K562 (cell line): ENCODE results near the gene CACNG1. TPM values are rescaled to one million over a fixed set of nuclear protein-coding genes. Genes with fewer than 3 reads are reported as not detected.

Experiments
- ATAC-seq: fragments of 200-7000 bp; cut with Tn5 transposase; 3 replicates; pipeline ENCODE4 v1.9.1; 2020; ENCODE audit warnings: moderate library complexity
- BruUV-seq: library from RNA; stranded (reverse); fragments of 400-500 nt; replicated peaks from 2 replicates; lab custom pipeline; 2021; lab: Mats Ljungman, UMichigan
- CTCF ChIA-PET: fragments of 300-600 bp; formaldehyde crosslinking; extraction: SDS; loops from one replicate; lab custom pipeline; 2021; ENCODE audit warnings: low intra/inter-chr PET ratio; lab: Yijun Ruan, JAX
- POLR2A ChIA-PET: fragments of 300-600, 350-650 bp; sonication (Branson Sonifier 250); formaldehyde crosslinking; extraction: SDS; loops from one replicate; lab custom pipeline; 2021; ENCODE audit warnings: antibody characterized with exemption, inconsistent platforms; lab: Yijun Ruan, JAX
- DNase-seq, 4 experiments: peaks; one replicate each; pipeline versions ENCODE4 v3.0.0 to v3.0.0-alpha.2; 2011 to 2018; ENCODE audit warnings: low spot score in 3 of 4, mixed read lengths in 3 of 4; ENCODE audit errors: extremely low read depth in 1 of 4
- FAIRE-seq: peaks from 2 replicates; lab custom pipeline; 2011; peaks lifted over from hg19 to GRCh38; lab: Jason Lieb, UNC
- H2AFZ ChIP-seq: 2 replicates; pipeline ENCODE4 v1.6.0; 2011; ENCODE audit warnings: low read depth, low read length, control low read depth, inconsistent platforms
- H3K27ac ChIP-seq: fragments of 200-600 bp; 3 replicates; pipeline ENCODE4 v1.8.0; 2011; ENCODE audit warnings: low read depth, mild to moderate bottlenecking, control low read depth, inconsistent platforms, low read length, moderate library complexity, mixed read lengths; ENCODE audit errors: extremely low read depth
- H3K27me3 ChIP-seq, 2 experiments: fragments of 300-600 bp in 1 of 2; 2 replicates in 1 of 2; 3 replicates in 1 of 2; pipeline versions ENCODE4 v1.6.0 to v1.8.0; 2011; ENCODE audit warnings: inconsistent platforms in 2 of 2, low read length in 2 of 2, mild to moderate bottlenecking in 1 of 2, mixed read lengths in 1 of 2, moderate library complexity in 1 of 2; ENCODE audit not compliant: control insufficient read depth in 2 of 2, insufficient read depth in 2 of 2
- H3K36me3 ChIP-seq: fragments of 300-600 bp; 3 replicates; pipeline ENCODE4 v1.8.0; 2011; ENCODE audit warnings: mild to moderate bottlenecking, low read length, inconsistent platforms; ENCODE audit not compliant: control insufficient read depth, insufficient read depth
- H3K4me1 ChIP-seq, 2 experiments: fragments of 200-600 bp in 1 of 2; replicated peaks in 1 of 2; 2 replicates in 1 of 2; 3 replicates in 1 of 2; pipeline versions ENCODE4 v1.5.1 to v1.8.0; 2011; ENCODE audit warnings: inconsistent platforms in 2 of 2, low read length in 2 of 2, mild to moderate bottlenecking in 1 of 2, mixed read lengths in 1 of 2, moderate library complexity in 1 of 2; ENCODE audit not compliant: control insufficient read depth in 2 of 2, insufficient read depth in 2 of 2
- H3K4me2 ChIP-seq: 2 replicates; pipeline ENCODE4 v1.6.1; 2011; ENCODE audit warnings: low read length, control low read depth, inconsistent platforms, mixed read lengths; ENCODE audit not compliant: insufficient read depth
- H3K4me3 ChIP-seq: fragments of 200-600 bp; sonication (generic), shearing (Covaris generic); 2 replicates; pipeline ENCODE4 v1.5.1; 2016; ENCODE audit warnings: control low read depth, inconsistent platforms
- H3K79me2 ChIP-seq: fragments of 200-600 bp; 3 replicates; pipeline ENCODE4 v1.8.0; 2011; ENCODE audit warnings: low read length, inconsistent platforms; ENCODE audit not compliant: control insufficient read depth, insufficient read depth
- H3K9ac ChIP-seq, 2 experiments: 2 replicates each; pipeline versions ENCODE4 v1.6.0 to v1.6.1; 2011; ENCODE audit warnings: low read depth in 2 of 2, low read length in 2 of 2, control low read depth in 1 of 2, inconsistent platforms in 1 of 2, mild to moderate bottlenecking in 1 of 2, mixed read lengths in 1 of 2; ENCODE audit not compliant: insufficient read depth in 1 of 2
- H3K9me1 ChIP-seq: one replicate; pipeline ENCODE4 v1.6.0; 2011; ENCODE audit warnings: inconsistent platforms, mild to moderate bottlenecking, low read length, moderate library complexity; ENCODE audit not compliant: control insufficient read depth, insufficient read depth
- H3K9me3 ChIP-seq: replicated peaks from 2 replicates; pipeline ENCODE4 v1.5.1; 2011; ENCODE audit warnings: low read depth, low read length, inconsistent platforms; ENCODE audit not compliant: control insufficient read depth, insufficient read depth
- H4K20me1 ChIP-seq: replicated peaks from 2 replicates; pipeline ENCODE4 v1.6.1; 2011; ENCODE audit warnings: low read length, inconsistent platforms, mixed read lengths; ENCODE audit not compliant: control insufficient read depth, insufficient read depth
- ZNF778 ChIP-seq: fragments of 450-650 bp; formaldehyde crosslinking; IDR thresholded peaks from 2 replicates; pipeline ENCODE4 v1.4.0; 2020; ENCODE audit warnings: mild to moderate bottlenecking, moderate library complexity
- WGBS: fragments of 100-300 bp; shearing (Covaris generic); methylation state at CpG from one replicate; pipeline ENCODE4 v1.1.6; 2016; ENCODE audit warnings: low coverage, mixed read lengths; ENCODE audit not compliant: insufficient coverage; ENCODE audit errors: missing lambda C conversion rate; 5-methylcytosine and 5-hydroxymethylcytosine counted together
- in situ Hi-C: fragments of 300-500 bp; cut with MboI; formaldehyde crosslinking; loops from 4 replicates; pipeline ENCODE4 v1.15.0; 2018; ENCODE audit warnings: inconsistent platforms, mixed read lengths
- intact Hi-C: fragments of 100-400 bp; cut with micrococcal nuclease; formaldehyde crosslinking; loops from 2 replicates; pipeline ENCODE4 v1.14.2; 2022
- polyA plus RNA-seq, 8 experiments: library from polyadenylated mRNA; depleted of rRNA in 4 of 8; stranded (reverse) in 5 of 8; unstranded in 3 of 8; fragments of >200 nt; fragmentation: Nextera tagmentation in 2 of 8; fragmentation: Illumina TruSeq in 1 of 8; extraction: Ambion mirVana in 2 of 8; extraction: Trizol in 1 of 8; gene quantifications; 2 replicates each; pipeline versions ENCODE4 v1.2.1 to v1.2.3, GENCODE V29; 2011 to 2014; ENCODE audit warnings: inconsistent platforms in 1 of 8, missing spikeins in 1 of 8
- total RNA-seq, 7 experiments: library from RNA; depleted of rRNA in 6 of 7; stranded (reverse); fragments of >200 nt in 6 of 7; fragmentation: Illumina TruSeq in 2 of 7; extraction: Trizol in 2 of 7; gene quantifications; 2 replicates each; pipeline versions ENCODE4 v1.2.1 to v1.2.3, GENCODE V29; 2011 to 2021; ENCODE audit warnings: low replicate concordance in 1 of 7
- TF ChIP-seq, protein P1 (sequence below), 3 experiments: fragments of 200-800 bp in 1 of 3; fragments of 250-450 bp in 1 of 3; fragments of 450-650 bp in 1 of 3; sonication (Bioruptor Pico) in 1 of 3; sonication (Bioruptor generic) in 1 of 3; formaldehyde crosslinking in 1 of 3; IDR thresholded peaks; 2 replicates each; pipeline versions ENCODE4 v1.6.1 to v1.8.0; 2016 to 2022; ENCODE audit warnings: mild to moderate bottlenecking in 2 of 3, missing genetic modification characterization in 2 of 3, missing compliant biosample characterization in 1 of 3, moderate library complexity in 1 of 3

Gene CACNG1
- total and polyA plus RNA-seq, 9 of the 15 experiments (the other 6 are each of a cell fraction or from before 2014, with no cell fraction given) = not detected

DNA sequence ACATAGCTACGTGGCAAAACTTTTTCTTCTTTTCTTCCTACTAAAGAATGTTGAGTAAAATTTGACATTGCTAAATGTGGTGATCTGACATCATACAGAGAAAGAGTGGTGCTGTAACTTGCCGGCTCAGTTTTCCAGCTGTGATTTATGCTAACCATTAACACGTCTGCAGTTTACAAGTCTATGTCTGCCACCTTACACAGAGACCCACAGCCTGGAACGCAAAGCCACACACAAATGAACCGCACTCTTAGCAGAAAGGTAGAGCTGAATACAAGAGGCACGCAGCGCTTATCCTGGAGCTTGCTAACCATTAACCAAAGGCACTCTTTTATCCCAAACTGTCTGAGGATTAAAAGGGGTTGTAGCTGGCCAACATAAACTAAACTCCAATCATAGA lies 31.9 kb downstream of the CACNG1 start:
- H3K4me1 ChIP-seq = no peaks in the 10 kb centered on the region
- in situ Hi-C loops (no loop called here), intact Hi-C loops (no loop called here)
- ChIA-PET POLR2A (interaction anchor here (1.0 kb wide), 1 partner anchor 33 kb away, joined by 3 read pairs; no protein-coding TSS in a partner anchor), CTCF (no interaction called here)
- ATAC-seq (no peak), FAIRE-seq (no peak), DNase-seq (no peak)
- H3K36me3 ChIP-seq = peaks cover 27% of the 10 kb centered on the region
- H2AFZ ChIP-seq = no peak overlapping the region
- H4K20me1 ChIP-seq = no peaks in the 10 kb centered on the region
- no peak overlapping the region for H3K9ac ChIP-seq
- no peak overlapping the region for H3K27ac ChIP-seq
- no peaks in the 10 kb centered on the region for H3K27me3 ChIP-seq
- no peak for TF ChIP-seq ZNF778 (CRISPR knock-in tag)
- TF ChIP-seq, protein P1, sequence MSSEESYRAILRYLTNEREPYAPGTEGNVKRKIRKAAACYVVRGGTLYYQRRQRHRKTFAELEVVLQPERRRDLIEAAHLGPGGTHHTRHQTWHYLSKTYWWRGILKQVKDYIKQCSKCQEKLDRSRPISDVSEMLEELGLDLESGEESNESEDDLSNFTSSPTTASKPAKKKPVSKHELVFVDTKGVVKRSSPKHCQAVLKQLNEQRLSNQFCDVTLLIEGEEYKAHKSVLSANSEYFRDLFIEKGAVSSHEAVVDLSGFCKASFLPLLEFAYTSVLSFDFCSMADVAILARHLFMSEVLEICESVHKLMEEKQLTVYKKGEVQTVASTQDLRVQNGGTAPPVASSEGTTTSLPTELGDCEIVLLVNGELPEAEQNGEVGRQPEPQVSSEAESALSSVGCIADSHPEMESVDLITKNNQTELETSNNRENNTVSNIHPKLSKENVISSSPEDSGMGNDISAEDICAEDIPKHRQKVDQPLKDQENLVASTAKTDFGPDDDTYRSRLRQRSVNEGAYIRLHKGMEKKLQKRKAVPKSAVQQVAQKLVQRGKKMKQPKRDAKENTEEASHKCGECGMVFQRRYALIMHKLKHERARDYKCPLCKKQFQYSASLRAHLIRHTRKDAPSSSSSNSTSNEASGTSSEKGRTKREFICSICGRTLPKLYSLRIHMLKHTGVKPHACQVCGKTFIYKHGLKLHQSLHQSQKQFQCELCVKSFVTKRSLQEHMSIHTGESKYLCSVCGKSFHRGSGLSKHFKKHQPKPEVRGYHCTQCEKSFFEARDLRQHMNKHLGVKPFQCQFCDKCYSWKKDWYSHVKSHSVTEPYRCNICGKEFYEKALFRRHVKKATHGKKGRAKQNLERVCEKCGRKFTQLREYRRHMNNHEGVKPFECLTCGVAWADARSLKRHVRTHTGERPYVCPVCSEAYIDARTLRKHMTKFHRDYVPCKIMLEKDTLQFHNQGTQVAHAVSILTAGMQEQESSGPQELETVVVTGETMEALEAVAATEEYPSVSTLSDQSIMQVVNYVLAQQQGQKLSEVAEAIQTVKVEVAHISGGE (CRISPR knock-in tag; IDR thresholded peaks at IDR 0.05) = 0 out of 6 replicates have a peak, but pooled peaks of 1 of the 3 experiments have one; percentile 33
- 90% methylated on average over 6 of the region's 7 CpGs for WGBS
- no peak overlapping the region for H3K4me3 ChIP-seq
- H3K79me2 ChIP-seq = no peaks in the 10 kb centered on the region
- H3K9me1 ChIP-seq = no peaks in the 10 kb centered on the region
- no peaks in the 10 kb centered on the region for H3K9me3 ChIP-seq
- no peak overlapping the region for H3K4me2 ChIP-seq
- no TSS peak for BruUV-seq
